HG03025 (cell line): Measurements from ENCODE around the gene CTRL.
"Not testable (repeated sequence)": the region's sequence is repeated elsewhere in the genome, so short reads cannot be mapped to it uniquely, and the experiment has no call there.

Experiments
- ATAC-seq: cut with Tn5 transposase; IDR thresholded peaks from one replicate; pipeline ENCODE4 v1.9.1; 2021; ENCODE audit warnings: mild to moderate bottlenecking, moderate library complexity; ENCODE audit not compliant: unreplicated experiment, low FRiP score

CTRL gene

DNA sequence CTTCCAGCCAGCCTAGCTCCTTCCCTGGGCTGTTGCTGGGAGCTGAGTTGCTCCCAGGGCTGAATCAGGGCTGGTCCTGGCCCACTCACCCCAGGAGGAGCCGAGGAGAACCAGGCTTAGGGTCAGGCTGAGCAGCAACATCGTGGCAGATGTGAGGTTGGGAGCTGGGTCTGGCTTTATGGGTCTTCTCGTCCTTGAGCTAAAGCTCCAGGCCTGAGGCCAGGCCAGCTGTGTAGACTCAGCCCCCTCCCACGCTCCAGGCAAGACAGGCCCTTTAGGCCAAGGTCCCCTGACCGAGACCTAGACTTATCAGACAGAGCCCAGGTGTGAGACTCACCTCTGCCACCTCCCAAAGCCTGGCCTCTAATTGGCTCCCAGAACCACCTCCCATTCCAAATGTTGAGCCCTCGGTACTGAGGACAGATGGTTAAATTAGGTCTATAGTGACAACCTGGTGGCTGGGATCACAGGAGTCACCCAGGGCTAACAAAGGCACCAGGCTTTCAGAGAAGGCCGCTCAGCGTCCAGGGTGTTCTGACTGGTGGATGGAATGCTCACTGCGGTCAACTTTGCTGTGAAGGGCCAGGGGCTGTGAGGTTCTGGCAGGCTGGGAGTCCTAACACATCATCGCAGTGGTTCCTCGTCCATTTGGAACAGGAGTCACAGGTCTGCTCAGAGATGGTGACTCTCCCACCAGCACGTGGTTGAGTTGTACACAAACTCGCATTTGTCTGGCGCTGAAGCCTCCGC, at the start of gene CTRL:
TSS of gene CTRL (minus strand) at position 151 of the 750 bp plus-strand sequence. CDS start at position 141, 10 bp downstream.
- ATAC-seq, result no peak

DNA sequence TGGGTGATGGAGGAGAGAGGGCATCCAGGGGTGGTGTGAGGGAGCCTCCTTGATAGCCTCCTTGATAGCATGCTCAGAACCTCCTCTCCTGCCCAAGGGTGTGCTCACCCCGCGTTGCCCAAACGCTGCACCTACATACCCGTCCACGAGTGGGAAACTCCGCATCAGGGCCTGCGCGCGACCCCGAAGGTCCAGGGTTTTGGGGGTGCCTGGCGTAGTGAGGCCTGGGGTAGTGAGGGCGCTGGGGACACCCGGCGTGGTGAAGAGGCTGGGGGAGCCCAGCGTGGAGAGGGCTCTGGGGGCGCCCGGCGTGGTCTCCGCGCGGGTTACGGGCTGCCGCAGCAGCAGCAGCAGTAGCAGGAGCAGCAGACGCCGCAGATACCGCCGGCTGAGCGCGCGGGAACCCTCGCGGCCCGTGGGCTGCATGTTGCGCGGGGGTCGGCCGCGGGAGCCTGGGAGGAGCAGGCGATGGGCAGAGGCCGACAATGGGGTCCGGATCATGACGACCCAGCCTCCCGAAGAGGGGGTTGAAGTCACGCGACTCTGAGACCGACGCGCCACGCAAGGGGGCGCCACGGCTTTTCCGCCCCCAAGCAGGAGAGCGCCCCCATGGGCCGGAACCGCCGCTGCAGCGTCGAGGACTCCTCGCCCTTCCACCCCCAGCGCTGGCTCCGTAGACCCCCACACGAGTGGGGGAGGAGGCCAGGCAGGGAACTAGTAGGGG, 48.5 kb upstream of the CTRL start, which contains the start of gene DPEP3:
TSS of gene DPEP3 (minus strand) at position 545 of the 724 bp plus-strand sequence. CDS start at position 426, 119 bp downstream.
- no peak for ATAC-seq

DNA sequence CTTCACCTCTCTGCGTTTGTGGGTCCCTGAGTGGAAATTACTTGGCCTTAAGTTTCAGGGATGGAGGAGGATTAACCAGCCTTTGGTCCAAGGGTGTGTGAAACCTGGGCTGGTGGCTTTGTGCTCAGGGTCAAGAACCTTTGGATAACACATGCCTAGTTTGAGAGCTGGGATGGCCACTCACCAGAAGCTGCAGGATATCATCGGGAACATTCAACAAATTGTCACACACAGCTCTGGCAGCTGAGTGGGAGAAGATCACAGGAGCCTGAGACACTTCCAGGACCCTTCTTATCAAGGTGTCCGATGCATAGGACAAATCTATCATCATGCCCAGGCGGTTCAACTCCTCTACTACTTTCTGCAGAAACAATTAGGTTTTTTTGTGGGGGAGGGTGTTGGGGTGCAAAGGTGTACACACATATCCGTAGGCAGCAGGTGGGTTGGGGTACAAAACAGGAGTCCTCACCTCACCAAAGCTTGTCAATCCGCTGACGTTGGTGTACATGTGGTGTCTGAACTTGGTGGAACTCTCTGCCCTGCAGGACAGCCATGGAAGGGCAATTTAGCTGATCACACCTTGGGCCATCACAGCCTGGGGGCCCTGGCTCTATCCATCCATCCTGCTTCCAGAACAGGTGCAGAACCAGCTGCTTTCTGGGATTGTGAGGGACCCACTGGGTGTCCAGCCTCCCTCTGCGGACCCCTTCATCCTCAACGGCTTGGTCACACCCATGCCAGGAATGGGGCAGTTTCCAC, 46.0 kb upstream of the CTRL start:
- no peak for ATAC-seq

DNA sequence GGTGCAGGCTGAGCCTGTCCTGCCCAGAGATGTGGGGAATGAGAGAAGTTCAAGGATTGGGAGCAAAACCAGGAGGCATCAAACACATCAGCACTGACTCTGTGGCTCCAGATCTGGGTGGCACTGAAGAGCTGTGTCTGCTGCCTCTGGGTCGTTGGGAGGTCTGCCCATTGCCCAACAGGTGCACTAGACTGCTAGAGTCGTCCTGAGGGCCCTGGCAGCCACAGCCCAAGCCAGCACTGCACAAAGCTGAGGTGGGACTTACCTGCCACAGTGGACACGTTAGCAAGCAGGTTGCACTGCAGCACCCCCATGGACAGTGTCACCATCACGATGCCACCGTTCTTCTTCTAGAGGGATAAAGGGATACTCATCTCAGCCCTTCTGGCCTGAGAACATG, 45.3 kb upstream of the CTRL start:
- no peak for ATAC-seq

DNA sequence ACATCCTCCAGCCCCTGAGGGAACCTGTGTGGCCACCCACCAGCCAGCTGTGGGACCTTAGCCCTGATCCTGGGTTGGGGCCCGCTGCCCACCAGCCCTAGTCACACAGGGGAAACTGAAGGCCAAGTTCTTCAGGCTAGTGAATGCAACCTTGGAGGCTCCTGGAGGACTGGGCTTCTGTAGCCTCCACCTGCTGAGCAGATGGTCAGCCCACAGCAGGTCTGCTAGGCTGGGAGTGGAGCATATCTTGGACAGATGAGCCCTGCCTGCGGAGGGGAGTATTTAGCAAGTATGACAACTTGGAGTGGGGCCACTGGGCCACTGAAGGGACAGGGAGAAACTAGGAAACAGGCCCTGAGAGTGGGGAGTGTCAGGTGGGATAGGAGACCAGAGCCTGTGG, 44.5 kb upstream of the CTRL start:
- ATAC-seq, result no peak

DNA sequence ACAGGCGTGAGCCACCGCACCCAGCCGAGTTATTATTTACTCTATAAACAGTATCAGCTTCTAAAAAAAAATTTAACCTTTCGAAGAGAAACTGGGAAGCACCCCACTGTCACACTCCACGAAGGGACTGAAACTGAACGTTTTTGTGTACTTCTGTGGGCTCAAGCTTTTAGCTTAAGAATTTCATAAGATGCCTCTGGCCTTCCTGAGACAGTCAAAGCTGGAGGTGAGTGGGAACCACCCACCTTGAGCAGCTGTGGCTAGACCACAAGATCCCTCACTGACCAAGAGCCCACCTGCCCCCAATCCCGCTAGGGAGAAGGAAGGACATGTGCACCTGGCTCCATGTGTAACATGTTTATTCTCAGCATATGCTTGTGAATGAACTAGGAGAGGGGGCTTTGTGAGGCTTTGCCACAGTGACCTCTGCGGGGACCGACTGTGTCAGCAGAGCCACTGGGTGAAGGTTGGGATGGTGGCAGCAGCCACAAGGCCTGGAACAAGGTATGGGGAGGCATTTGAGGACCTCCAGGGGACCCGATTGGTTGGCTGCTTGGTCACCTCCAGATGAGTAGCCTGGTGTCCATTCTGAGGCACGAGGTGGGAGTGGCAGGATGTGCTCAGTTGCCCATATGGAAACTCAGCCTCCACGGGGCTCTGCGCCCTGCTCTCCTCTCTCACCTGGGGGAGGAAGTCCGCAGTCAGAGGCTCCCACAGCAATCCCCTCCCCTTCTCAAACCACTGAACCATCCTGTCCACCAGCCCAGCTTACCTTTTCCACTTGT, 43.9 kb upstream of the CTRL start:
- no peak for ATAC-seq

DNA sequence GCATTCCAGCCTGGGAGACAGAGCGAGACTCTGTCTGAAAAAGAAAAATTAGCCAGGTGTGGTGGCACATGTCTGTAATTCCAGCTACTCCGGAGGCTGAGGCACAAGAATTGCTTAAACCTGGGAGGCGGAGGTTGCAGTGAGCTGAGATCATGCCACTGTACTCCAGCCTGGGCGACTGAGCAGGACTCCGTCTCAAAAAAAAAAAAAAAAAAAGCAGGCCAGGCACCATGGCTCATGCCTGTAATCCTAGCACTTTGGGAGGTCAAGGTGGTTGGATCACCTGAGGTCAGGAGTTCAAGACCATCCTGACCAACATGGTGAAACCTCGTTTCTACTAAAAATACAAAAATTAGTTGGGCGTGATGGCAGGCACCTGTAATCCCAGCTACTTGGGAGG, 40.6 kb upstream of the CTRL start:
- not testable (repeated sequence) for ATAC-seq

DNA sequence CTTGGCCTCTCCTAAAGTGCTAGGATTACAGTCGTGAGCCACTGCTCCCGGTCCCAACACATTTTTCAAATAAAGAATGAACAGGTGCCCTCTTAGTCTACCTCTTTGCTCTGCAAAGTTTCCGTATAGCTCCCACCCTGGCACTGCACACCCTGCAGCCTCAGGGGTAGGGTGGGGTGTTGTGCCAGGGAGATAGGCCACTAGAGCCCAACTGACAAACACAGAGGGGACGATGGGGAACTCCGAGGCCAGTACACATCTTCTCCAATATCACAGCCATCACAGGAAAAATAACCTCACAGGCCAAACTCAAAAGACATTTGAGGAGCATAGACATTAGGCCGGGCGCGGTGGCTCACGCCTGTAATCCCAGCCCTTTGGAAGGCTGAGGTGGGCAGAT, 39.4 kb upstream of the CTRL start:
- ATAC-seq, result no peak

DNA sequence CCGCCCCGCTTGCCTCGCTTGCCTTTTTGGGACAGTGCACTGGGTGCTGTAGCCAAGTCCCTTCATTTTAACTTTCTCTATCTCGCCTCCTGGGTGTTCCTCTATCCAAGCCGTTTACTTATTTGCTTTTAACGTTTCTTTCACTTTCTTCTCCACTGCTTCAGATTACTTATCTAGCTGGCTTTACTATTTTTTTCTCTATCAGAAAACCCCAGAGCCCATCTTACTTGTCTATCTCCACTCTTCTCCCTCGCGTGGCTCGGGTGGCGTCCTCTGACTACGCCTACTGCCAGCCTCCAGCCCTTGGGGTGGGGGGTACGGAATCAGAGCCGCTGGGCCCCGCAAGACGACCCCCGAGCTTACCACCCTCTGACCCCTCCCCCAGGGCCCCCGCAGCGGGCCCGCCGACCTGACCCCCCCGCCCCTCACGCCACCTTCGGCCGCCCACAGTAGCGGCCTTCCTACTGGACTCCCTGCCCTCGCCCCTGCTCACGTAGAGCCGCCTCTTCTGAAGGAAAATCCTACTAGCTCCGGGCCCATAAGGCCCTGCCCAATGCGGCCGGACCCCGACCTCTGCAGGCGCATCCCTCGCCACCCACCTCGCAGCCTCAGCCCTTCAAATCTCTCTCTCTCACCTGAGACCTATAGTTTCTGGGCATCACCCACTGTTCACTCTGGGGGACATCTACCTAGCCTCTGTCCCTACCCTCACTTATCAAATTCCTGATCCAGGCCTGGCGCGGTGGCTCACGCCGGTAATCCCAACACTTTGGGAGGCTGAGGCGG, 37.8 kb upstream of the CTRL start:
- ATAC-seq, result no peak

DNA sequence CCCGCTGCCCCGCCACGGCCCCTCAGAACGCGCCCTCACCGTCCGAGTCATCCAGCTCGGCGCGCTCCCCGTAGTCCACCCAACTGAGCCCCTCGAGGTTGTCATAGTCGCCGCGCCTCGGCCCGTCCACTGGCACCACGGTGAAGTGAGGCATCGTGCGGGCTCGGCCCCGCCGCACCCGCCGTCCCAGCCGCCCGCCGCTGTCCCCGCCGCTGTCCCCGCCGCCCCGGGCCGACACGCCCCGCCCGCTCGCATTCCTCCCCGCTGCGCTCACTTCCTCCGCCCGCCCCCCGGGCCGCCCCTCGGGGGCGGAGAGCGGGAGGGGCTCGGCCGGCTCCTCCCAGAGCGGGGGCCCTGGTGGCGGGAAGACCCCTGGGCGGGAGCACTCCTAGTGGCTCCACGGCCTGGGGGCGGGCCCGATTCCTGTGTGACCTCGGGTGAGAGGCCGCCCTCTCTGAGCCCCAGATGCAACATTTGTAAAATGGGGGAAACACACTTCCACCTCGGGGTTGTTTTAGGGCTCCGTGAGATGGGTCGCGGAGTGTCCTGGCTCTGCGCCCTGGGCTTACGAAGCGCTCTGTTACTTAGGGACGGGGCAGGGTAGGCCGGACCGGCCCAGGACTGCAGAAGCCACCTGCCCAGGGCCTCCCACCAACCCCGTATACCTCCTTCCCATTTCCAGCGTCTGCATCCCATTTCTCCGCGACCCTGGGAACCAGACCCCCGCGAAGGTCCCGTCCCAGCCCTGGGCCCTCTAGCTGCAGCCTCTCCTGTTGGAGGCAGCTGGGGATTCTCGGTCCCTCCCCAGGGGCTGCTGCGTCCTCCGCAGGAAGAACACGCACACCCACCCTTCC, 37.0 kb upstream of the CTRL start, which contains the start of gene SLC12A4:
TSS of gene SLC12A4 (minus strand) at position 238 of the 854 bp plus-strand sequence. CDS start at position 154, 84 bp downstream.
- peak; percentile 62 for ATAC-seq

DNA sequence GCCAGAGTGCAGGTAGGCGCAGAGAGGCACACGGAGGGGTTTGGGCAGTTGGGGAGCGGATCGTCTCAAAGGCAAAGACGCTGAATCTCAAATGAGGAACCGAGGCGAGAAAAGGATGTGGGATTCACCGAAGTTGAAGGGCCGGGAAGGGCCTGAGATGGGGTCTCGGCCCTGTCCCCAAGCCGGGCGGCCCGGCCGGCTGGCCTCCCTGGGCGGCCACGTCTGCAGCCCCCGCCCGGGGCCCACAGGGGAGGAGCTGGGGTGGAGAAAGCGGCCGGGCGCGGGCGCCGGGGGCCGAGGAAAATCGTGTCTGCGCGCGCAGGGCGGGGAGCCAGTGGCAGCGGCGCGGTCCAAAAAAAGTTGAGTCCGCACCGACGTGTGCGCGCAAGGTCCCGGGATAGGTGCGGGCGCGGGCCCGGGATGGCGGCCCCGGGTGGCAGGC, 36.3 kb upstream of the CTRL start:
- peak; percentile 24 for ATAC-seq

DNA sequence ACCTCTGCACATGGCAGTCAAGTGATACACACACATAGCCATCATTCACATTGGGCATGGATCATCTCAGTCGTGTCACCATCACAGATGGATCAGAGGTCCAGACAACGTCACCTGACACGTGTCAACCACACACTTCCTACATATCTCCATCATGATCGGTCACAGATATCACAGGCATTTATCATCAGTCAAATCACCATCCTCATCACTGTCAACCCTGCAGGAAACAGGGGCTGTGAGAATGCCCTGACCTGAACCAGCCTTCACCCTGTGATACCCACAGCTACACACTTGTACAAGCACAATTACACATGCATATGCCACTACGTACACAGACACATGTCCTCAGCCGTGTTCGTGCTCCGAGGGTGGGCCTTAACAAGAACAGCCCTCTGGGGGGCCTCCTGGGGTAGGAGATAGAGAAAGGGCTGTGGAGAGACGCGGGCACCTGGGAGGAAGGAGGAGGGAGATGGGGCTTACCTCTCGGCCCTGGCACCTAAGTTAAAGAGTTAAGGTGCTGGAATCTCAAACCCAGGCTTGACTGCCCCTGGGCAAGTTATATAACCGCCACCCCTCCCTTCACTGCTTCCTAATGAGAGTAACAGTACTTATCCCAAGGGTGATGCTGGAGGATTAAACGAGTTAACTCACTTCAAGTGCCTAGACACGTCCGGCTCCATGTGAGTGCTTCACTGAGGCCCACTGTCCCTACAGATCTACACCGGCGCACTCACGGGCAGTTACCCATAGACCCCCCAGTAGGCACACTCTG, 35.7 kb upstream of the CTRL start:
- ATAC-seq, result no peak

DNA sequence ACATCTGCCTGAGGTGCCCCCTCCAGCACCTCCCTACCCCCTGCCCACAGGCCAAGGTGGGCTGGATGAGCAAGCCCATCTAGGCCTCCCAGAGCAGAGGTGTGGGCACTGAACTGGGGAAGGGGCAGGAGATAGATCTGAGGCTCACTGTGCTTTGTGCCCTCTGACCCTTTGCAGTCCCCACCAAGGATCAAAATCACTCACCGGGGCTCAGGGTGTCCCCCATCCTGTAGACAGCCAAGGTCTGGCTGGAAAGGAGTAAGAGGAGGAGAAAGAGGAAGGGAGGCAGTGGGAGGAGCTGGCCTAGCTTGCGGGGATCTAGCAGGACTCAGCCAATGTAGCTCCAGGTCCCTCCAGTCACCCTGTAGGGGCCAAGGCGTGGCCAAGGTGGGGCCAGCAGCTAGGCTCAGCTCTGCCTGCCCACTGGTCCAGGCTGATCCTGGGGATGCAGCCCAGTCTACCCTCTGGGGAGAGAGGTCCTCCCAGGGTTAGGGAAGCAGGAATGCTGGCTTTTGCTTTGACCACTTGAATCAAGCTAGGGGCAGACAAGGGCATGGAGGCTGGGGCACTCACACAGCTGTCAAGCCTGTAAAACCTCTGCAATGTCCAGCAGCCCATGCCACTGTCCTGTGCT, 35.0 kb upstream of the CTRL start:
- no peak for ATAC-seq

DNA sequence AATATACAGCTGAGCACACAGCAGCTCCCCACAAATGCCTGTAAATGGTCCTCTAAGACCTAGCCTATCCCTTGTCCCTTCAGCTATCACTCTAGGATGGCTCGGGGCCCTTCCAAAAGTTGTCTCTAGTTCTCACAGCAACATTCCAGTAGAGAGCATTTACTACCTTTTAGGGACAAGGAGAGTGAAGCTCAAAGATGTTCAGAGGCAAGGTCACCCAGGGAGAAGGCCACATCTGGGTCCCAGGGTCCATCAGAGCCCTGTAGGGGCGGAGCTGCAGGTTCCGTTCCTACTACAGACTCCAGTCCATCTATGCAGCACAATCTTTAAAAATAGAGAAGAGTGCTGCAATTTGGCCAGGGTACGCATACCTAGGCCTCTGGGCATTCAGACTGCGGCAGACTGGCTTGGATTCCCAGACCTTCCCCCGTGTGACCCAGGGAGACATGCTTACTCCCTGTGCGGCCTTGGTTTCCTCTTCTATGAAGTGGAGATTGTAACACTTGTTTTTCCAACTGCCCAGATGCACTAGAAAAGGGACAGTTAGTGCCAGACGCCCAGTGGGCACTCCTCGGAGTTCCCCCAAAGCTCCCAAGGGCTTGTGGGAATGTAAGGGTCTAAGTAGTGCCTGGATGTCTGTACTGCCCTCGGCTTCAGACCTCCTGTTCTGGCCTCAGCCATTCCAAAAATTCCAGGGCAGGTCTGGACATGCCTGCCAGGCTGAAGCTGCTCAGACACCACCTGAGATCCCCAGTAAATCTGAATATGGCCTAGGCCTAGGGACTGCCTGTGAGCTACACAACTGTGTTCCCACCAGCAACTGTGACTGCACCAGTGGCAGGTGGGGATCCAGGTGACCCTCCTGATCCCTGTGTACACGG, 34.2 kb upstream of the CTRL start:
- no peak for ATAC-seq

DNA sequence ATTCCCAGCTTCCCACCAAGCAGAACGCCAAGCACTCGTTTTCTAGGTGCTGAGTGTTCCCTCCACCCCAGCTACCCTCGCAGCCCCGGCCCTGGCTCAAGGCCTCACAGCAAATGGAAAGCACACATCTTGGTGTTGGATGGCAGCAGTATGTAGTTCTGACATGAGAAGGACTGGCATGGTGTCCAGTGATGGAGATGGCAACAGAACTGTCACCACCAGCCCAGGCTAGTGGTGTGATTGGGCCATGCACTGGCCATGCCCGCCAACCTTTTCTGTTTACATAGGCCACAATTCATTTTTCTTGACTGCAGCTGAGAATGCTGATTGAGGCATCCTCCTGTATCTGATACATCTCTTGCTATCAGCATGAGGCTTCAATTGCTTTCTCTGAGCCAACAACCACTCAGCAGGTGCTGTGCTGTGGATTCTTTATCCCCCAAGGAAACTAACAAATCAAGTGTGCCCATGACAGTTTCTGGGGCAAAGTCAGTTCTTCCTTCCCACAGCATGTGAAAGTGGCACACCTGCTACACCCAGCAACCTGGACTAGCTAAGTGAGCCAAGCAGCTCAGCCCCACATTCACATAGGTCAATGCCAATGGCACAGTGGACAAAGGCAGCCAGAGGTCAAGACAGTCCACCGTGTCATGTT, 32.9 kb upstream of the CTRL start:
- no peak for ATAC-seq
